ENCODE data around the gene ABHD4.

GRCh38 chr14:22614240-22614799 is 16.2 kb downstream of the ABHD4 start:
- peak; percentile 84 for TF ChIP-seq POLR2AphosphoS5 (IDR thresholded peaks at IDR 0.05)
- no peak for TF ChIP-seq POLR2A (IDR thresholded peaks at IDR 0.05)

Measured in prostate gland (tissue), 1 donor.